GM12891 (cell line): ENCODE measurements around the gene AK1. TPM values are rescaled to one million over a fixed set of nuclear protein-coding genes. Genes with fewer than 3 reads are reported as not detected.

Source experiments
- DNase-seq: peaks from one replicate; pipeline ENCODE4 v3.0.0; 2011; ENCODE audit warnings: low spot score; ENCODE audit not compliant: insufficient read length
- FAIRE-seq: peaks from 2 replicates; lab custom pipeline; 2011; peaks lifted over from hg19 to GRCh38; lab: Jason Lieb, UNC
- PAX5 ChIP-seq: IDR thresholded peaks from 2 replicates; pipeline ENCODE4 v1.6.1; 2011; ENCODE audit warnings: low read length, moderate library complexity, mild to moderate bottlenecking; ENCODE audit not compliant: insufficient read depth, severe bottlenecking
- POLR2A ChIP-seq: IDR thresholded peaks from 2 replicates; pipeline ENCODE4 v1.6.1; 2011; ENCODE audit warnings: low read depth, low read length, control low read depth
- POLR2AphosphoS5 ChIP-seq: IDR thresholded peaks from 2 replicates; pipeline ENCODE4 v1.6.1; 2011; ENCODE audit warnings: low read depth, low read length, control low read depth
- POU2F2 ChIP-seq: IDR thresholded peaks from 2 replicates; pipeline ENCODE4 v1.6.1; 2011; ENCODE audit warnings: low read depth, mild to moderate bottlenecking, control low read depth, low read length, moderate library complexity
- SPI1 ChIP-seq: IDR thresholded peaks from 2 replicates; pipeline ENCODE4 v1.6.1; 2011; ENCODE audit warnings: low read depth, low read length, control low read depth
- TAF1 ChIP-seq: IDR thresholded peaks from 2 replicates; pipeline ENCODE4 v1.6.1; 2011; ENCODE audit warnings: low read depth, low read length, control low read depth
- polyA plus RNA-seq: library from polyadenylated mRNA; unstranded; fragments of >200 nt; gene quantifications from one replicate; pipeline ENCODE4 v1.2.1, GENCODE V29; 2012; ENCODE audit warnings: low read depth, missing spikeins, inconsistent platforms; ENCODE audit not compliant: missing spikeins

AK1 gene
- polyA plus RNA-seq, result 7.0 TPM

- TF ChIP-seq POLR2A (no peak), POLR2AphosphoS5 (no peak), SPI1 (no peak)
- no peak for FAIRE-seq
- DNase-seq, result no peak
Observed at GRCh38 chr9:127877566-127877998, at the start of gene AK1. Gene AK1, minus strand, starts transcription at chr9:127877675. Its CDS starts 3,058 bp downstream, at chr9:127874617.

GRCh38 chr9:127926906-127927200 lies 49.4 kb upstream of the AK1 start:
- DNase-seq (no peak), FAIRE-seq (peak; percentile 5)
- TF ChIP-seq TAF1, result no peak
- TF ChIP-seq SPI1, result no peak
- no peak for TF ChIP-seq POLR2A
- TF ChIP-seq POLR2AphosphoS5, result no peak
- TF ChIP-seq PAX5, result no peak
- TF ChIP-seq POU2F2, result no peak

GRCh38 chr9:127925959-127926905 lies 48.8 kb upstream of the AK1 start:
- FAIRE-seq, result no peak
- no peak for TF ChIP-seq TAF1
- no peak for TF ChIP-seq PAX5
- no peak for TF ChIP-seq POLR2AphosphoS5
- no peak for TF ChIP-seq SPI1
- DNase-seq, result no peak

- FAIRE-seq (peak; percentile 20), DNase-seq (no peak)
- TF ChIP-seq POLR2A (no peak), TAF1 (no peak), PAX5 (no peak), POLR2AphosphoS5 (no peak), SPI1 (no peak), POU2F2 (no peak)
Observed at GRCh38 chr9:127924736-127925444, 47.4 kb upstream of the AK1 start.

- no peak for FAIRE-seq
- DNase-seq, result no peak
- TF ChIP-seq POLR2A, result no peak
- no peak for TF ChIP-seq POLR2AphosphoS5
- no peak for TF ChIP-seq TAF1
- TF ChIP-seq SPI1, result no peak
- no peak for TF ChIP-seq POU2F2
- TF ChIP-seq PAX5, result no peak
Observed at GRCh38 chr9:127923771-127924170, 46.3 kb upstream of the AK1 start.

GRCh38 chr9:127923046-127923445 lies 45.6 kb upstream of the AK1 start:
- TF ChIP-seq POU2F2 (no peak), POLR2A (no peak), POLR2AphosphoS5 (no peak), SPI1 (no peak), TAF1 (no peak), PAX5 (no peak)
- FAIRE-seq, result no peak
- no peak for DNase-seq

- DNase-seq, result peak; percentile 83
- TF ChIP-seq POLR2AphosphoS5 (no peak), POU2F2 (0 out of 2 replicates have a peak, but pooled peaks have one; percentile 33), SPI1 (no peak)
- peak; percentile 93 for FAIRE-seq
Observed at GRCh38 chr9:127921557-127922120, 44.2 kb upstream of the AK1 start.

GRCh38 chr9:127920794-127921193 lies 43.3 kb upstream of the AK1 start:
- DNase-seq, result no peak
- no peak for TF ChIP-seq SPI1
- TF ChIP-seq PAX5, result no peak
- TF ChIP-seq POLR2A, result no peak
- TF ChIP-seq POU2F2, result no peak
- TF ChIP-seq POLR2AphosphoS5, result no peak
- no peak for TF ChIP-seq TAF1
- FAIRE-seq, result no peak

GRCh38 chr9:127919253-127919815 lies 41.9 kb upstream of the AK1 start:
- FAIRE-seq (no peak), DNase-seq (no peak)

More at GRCh38 chr9:127919253-127919815, 41.9 kb upstream of the AK1 start:
- TF ChIP-seq POLR2A (no peak), POLR2AphosphoS5 (no peak), TAF1 (no peak), POU2F2 (no peak), PAX5 (no peak), SPI1 (no peak)
